Measurements from ENCODE around the gene SHC3.

The SHC3 gene

GRCh38 chr9:89020754-89021153 is 157.9 kb downstream of the SHC3 start:
- no peak for DNase-seq

- DNase-seq = no peak
Measured at GRCh38 chr9:89015336-89015735, 163.3 kb downstream of the SHC3 start.

GRCh38 chr9:89014153-89014552 is 164.5 kb downstream of the SHC3 start:
- DNase-seq = no peak

- no peak for DNase-seq
Measured at GRCh38 chr9:89013660-89014059, 165.0 kb downstream of the SHC3 start.

- no peak for DNase-seq
Measured at GRCh38 chr9:89012294-89013042, 166.2 kb downstream of the SHC3 start.

DNA sequence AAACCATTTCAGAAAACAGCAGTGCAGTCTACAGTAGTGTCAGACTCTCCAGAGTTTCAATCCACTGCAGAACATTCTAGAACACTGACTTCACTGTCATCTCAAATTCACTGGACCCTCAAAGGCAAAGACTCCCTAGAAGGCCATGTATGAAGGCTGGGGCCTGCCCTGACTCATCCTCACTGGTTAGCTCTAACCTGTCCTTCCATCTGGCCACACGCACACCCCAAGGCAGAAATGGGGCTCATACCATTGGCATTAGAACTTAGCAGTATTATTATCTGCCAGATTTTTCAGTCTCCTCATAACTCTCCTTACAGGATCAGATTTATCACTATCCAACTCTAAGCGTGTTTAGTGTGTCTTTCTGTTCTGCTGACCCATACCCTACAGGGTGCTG is 166.9 kb downstream of the SHC3 start:
- DNase-seq = no peak

DNA sequence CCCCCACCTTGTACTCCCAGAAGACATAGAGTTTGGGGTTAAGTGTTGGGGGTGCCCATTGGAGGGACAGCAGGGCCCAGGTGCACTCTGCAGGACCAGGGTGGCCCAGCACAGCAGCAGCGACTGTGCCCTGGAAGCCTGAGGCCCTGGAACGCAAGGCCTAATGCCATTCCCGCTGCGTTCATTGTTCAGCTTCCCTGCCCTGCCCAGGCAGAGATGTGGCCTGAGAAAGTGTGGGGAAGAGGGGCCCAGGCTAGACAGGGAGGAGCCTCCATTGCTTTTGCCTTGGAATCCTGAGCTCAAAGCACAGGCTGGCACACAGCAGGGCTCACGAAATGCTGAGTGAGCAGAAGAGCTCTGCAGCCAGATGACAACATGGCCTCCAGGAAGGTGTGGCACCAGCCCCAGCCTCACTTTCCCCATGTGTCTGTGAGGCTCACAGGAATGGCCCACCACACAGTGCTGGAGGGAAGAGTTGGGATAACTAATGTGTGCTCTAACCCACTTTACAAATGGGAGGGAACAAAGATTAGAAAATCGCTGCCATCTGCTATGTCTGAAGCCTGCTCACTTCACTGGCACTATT is 168.0 kb downstream of the SHC3 start:
- DNase-seq = no peak

DNA sequence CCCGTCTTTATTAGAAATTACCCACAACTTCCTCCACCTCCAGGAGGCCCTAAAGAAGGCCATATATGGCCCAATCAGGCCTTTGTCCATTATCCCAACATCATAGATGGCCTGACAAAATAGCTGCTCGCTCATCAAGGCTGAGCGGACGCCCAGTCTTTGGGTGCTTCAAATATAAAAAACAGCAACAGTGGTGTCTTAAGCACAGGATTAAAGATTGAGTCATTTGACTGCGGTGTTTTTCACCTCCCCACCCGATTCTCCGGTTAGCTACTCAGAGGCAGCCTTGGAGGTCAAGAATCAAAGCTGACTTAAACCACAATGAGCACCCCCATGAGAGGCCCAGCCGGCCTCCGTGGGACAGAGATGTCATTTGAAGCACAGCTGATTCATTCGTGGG is 168.6 kb downstream of the SHC3 start:
- DNase-seq = no peak

GRCh38 chr9:89009546-89009840 is 169.1 kb downstream of the SHC3 start:
- no peak for DNase-seq

GRCh38 chr9:89008744-89009545 is 169.7 kb downstream of the SHC3 start:
- no peak for DNase-seq

DNA sequence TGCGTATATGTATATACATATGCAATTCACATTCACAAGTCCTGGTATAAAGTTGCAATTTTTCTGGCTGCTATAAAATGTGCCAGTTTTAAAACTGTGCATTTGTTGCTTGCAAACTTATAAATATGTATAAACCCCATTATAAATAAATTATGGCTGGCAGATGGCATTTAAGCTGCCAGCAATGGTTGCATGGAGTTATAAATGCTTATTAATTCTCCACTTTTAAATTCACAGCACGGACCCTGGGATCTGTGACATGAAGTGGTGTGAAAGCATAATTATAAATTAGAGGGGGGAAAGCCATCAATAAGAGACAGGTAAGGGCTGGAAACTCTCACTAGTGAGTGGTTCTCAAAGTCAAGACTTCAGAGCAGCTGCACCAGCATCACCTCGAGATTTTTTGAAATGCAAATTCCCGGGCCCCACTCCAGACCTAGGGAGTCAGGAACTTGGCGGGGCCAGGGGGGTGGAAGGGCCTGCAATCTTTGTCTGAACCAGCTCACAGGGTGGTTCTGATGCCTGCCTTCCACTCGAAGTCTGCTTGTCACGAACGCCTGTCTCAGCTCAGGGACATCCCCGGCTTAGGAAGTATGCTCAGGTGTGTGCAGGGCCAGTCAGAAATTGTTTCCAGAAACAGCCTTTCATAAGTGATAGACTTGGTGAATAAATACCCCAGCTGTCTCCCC is 170.4 kb downstream of the SHC3 start:
- no peak for DNase-seq

DNA sequence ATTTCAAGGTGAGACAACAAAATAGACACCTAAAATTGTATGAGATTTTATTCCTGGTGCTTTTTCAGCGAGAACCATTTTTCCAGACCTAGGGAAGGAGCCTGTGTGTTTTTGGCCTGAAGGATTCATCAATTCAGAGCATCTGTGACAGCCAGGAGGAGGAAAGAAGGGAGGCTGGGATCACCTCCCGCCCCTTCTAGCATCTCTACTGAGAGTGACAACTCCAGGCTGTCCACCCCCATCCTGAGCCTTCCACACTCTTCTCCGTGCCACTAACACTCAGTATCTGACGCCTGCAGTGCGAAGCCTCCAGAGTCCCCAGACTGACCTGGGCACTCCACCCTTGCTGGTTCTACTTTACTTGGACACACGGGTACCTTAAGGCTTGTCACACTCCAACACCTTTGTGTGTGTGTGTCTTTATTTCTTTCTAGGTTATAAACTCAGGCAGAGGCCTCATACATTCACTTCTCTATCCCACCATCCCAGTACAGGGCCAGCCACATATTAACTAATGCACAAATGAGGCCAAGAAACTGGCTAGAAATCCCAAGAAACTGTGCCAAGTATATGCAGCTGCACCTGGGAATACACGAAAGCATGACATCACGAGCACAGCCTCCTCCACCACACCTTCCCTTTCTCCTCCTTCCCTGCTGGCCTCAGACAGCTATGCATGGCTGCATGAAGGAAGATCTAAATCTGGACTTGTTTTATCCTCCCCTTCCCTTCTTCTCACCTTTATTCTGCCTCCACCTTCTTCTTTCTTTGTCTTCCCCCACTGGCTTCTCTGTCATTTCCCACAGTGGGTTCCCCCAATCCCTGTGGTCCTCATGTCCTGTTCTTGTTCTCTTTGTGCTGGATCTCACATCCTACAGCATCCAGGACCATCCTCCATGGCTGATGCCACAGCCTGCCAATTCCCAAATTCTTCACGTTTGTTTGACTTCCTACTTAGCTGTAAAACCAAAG is 171.3 kb downstream of the SHC3 start:
- DNase-seq = no peak

DNA sequence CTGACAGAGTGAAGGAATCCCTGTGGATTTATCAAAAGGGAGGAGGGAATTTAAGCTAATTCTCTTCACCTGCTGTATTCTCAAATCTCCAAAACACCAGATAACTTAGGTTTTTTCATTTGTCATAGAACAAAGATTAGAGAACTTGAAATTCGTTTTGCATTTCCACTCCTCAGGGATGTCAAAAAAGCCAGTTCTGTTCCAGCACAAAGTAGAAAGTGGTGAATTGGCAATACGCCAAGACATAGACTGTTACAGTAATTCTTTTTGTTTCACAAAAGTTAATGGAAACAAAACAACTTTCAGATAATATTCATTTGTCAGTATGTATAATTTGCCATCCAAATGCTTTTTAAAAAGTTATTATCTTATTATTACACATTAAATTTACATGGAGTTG is 172.4 kb downstream of the SHC3 start:
- no peak for DNase-seq

- no peak for DNase-seq
Measured at GRCh38 chr9:89005323-89005722, 173.3 kb downstream of the SHC3 start.

- DNase-seq = no peak
Measured at GRCh38 chr9:89002987-89003386, 175.6 kb downstream of the SHC3 start.

GRCh38 chr9:89001917-89002540 is 176.6 kb downstream of the SHC3 start:
- no peak for DNase-seq

DNA sequence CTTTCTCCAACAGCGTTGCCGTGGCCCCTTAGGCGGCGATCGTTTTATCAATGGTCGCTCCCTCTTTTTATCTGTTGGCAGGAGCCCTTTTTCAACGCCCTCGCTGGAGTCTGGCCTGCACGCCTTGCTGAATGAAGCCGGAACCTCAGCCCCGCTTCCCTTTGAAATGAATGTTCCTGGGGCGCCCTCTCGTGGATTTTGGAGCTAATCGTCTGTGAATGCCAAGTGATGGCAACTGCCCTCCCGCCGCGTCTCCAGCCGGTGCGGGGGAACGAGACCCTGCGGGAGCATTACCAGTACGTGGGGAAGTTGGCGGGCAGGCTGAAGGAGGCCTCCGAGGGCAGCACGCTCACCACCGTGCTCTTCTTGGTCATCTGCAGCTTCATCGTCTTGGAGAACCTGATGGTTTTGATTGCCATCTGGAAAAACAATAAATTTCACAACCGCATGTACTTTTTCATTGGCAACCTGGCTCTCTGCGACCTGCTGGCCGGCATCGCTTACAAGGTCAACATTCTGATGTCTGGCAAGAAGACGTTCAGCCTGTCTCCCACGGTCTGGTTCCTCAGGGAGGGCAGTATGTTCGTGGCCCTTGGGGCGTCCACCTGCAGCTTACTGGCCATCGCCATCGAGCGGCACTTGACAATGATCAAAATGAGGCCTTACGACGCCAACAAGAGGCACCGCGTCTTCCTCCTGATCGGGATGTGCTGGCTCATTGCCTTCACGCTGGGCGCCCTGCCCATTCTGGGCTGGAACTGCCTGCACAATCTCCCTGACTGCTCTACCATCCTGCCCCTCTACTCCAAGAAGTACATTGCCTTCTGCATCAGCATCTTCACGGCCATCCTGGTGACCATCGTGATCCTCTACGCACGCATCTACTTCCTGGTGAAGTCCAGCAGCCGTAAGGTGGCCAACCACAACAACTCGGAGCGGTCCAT is 177.4 kb downstream of the SHC3 start:
- peak; percentile 86 for DNase-seq

- no peak for DNase-seq
Measured at GRCh38 chr9:89000371-89000781, 178.2 kb downstream of the SHC3 start.

DNA sequence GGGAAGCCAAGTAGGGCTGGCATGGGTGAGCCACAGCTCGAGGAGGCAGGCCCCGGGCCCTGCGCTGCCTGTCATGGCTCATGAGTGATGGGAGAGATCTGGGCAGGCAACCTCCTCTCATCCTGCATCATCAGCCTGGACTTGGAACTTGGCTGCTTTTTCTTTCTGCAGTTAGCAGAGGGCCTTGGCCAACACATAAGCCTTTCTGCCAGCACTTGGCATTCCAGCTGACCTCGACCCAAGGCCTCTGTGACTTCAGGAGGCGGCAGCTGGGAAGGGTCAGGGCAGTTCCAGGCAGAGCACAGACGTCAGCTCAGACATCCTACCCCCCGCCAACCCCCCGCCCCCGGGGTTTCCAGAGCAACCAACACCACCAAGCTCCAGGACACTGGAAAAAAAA is 179.7 kb downstream of the SHC3 start:
- no peak for DNase-seq

- DNase-seq = no peak
Measured at GRCh38 chr9:88998503-88998902, 180.1 kb downstream of the SHC3 start.

GRCh38 chr9:88997646-88998045 is 181.0 kb downstream of the SHC3 start:
- DNase-seq = no peak

Data from stimulated activated CD4-positive, alpha-beta T cell treated with anti-CD3 and anti-CD28 coated beads, Interleukin-12 subunit alpha, Interleukin-12 subunit beta, amount 100 ng/mL, for 4 hours (primary cell).